Loucy (cell line): Measurements from ENCODE around the gene ASTL.

Source experiments
- H2AFZ ChIP-seq: fragments of 200-600 bp; sonication (generic); 2 replicates; pipeline ENCODE4 v1.6.0; 2016; ENCODE audit warnings: antibody characterized with exemption, mild to moderate bottlenecking, low read length, moderate library complexity
- H3F3A ChIP-seq: fragments of 200-600 bp; 2 replicates; pipeline ENCODE4 v1.6.0; 2016; ENCODE audit warnings: antibody characterized with exemption, low read depth, mild to moderate bottlenecking
- H3K27me3 ChIP-seq: fragments of 200-600 bp; sonication (generic); 2 replicates; pipeline ENCODE4 v1.6.1; 2014; ENCODE audit warnings: low read length, mild to moderate bottlenecking; ENCODE audit not compliant: insufficient read depth, poor library complexity, severe bottlenecking
- H3K36me3 ChIP-seq: fragments of 200-600 bp; sonication (generic); 2 replicates; pipeline ENCODE4 v1.6.1; 2016; ENCODE audit warnings: low read length; ENCODE audit not compliant: insufficient read depth
- H3K4me1 ChIP-seq: fragments of 200-600 bp; sonication (generic); 2 replicates; pipeline ENCODE4 v1.5.1; 2014; ENCODE audit warnings: low read length, mild to moderate bottlenecking; ENCODE audit not compliant: insufficient read depth, poor library complexity, severe bottlenecking
- H3K4me2 ChIP-seq: fragments of 200-600 bp; sonication (generic); 2 replicates; pipeline ENCODE4 v1.6.0; 2014; ENCODE audit warnings: antibody characterized with exemption, low read length, low read depth, mild to moderate bottlenecking; ENCODE audit not compliant: poor library complexity, severe bottlenecking
- H3K4me3 ChIP-seq: fragments of 200-600 bp; sonication (generic); 2 replicates; pipeline ENCODE4 v1.5.1; 2014; ENCODE audit warnings: low read length, mild to moderate bottlenecking, mixed read lengths; ENCODE audit not compliant: poor library complexity, severe bottlenecking
- H3K79me2 ChIP-seq: fragments of 200-600 bp; sonication (generic); 2 replicates; pipeline ENCODE4 v1.6.1; 2014; ENCODE audit warnings: low read length; ENCODE audit not compliant: insufficient read depth
- H3K9ac ChIP-seq: fragments of 200-600 bp; sonication (generic); 2 replicates; pipeline ENCODE4 v1.6.0; 2014; ENCODE audit warnings: mild to moderate bottlenecking, low read depth, low read length, moderate library complexity; ENCODE audit not compliant: poor library complexity, severe bottlenecking
- H3K9me2 ChIP-seq: fragments of 200-600 bp; sonication (generic); replicated peaks from 2 replicates; pipeline ENCODE4 v1.6.1; 2016; ENCODE audit warnings: low read depth, low read length, mixed read lengths
- H3K9me3 ChIP-seq: fragments of 200-600 bp; sonication (generic); 2 replicates; pipeline ENCODE4 v1.6.1; 2014; ENCODE audit warnings: mild to moderate bottlenecking, antibody characterized with exemption, low read length, low read depth; ENCODE audit not compliant: insufficient read depth
- H4K20me1 ChIP-seq: fragments of 200-600 bp; sonication (generic); 2 replicates; pipeline ENCODE4 v1.6.0; 2014; ENCODE audit warnings: antibody characterized with exemption, low read length, mild to moderate bottlenecking; ENCODE audit not compliant: insufficient read depth, poor library complexity, severe bottlenecking
- CTCF ChIP-seq: fragments of 200-600 bp; sonication (generic); conservative IDR thresholded peaks from 2 replicates; pipeline ENCODE4 v1.5.1; 2014; ENCODE audit warnings: mild to moderate bottlenecking, antibody characterized with exemption, low read length
- EZH2phosphoT487 ChIP-seq: fragments of 200-600 bp; IDR thresholded peaks from 2 replicates; pipeline ENCODE4 v1.6.1; 2018; ENCODE audit warnings: antibody characterized with exemption, mild to moderate bottlenecking, moderate library complexity, borderline replicate concordance

Gene ASTL

GRCh38 chr2:96138179-96139145 is at the start of gene ASTL:
Gene ASTL (minus strand): TSS chr2:96138502. CDS start chr2:96138436, 66 bp downstream.
- no peak within 1 kb of the TSS for H3K9ac ChIP-seq
- H3K36me3 ChIP-seq = no peaks in the 10 kb centered on the region
- H3K4me3 ChIP-seq = no peak within 1 kb of the TSS
- TF ChIP-seq CTCF (peak; percentile 71), EZH2phosphoT487 (no peak)
- no peak within 1 kb of the TSS for H3K4me2 ChIP-seq
- no peaks in the 10 kb centered on the region for H3K9me3 ChIP-seq
- H3K9me2 ChIP-seq = no peaks in the 10 kb centered on the region
- no peaks in the 10 kb centered on the region for H3F3A ChIP-seq
- H4K20me1 ChIP-seq = peaks cover 6% of the 10 kb centered on the region
- no peaks in the 10 kb centered on the region for H3K27me3 ChIP-seq
- H3K4me1 ChIP-seq = peaks cover 4% of the 10 kb centered on the region
- peaks cover 13% of the 10 kb centered on the region for H3K79me2 ChIP-seq
- H2AFZ ChIP-seq = no peak within 1 kb of the TSS

GRCh38 chr2:96186562-96186961 is 48.3 kb upstream of the ASTL start:
- Histone ChIP-seq H3K4me2 (no peak overlapping the region), H2AFZ (no peak overlapping the region), H4K20me1 (no peaks in the 10 kb centered on the region), H3K4me1 (no peaks in the 10 kb centered on the region), H3K36me3 (peaks cover 63% of the 10 kb centered on the region), H3K79me2 (no peaks in the 10 kb centered on the region), H3K9ac (no peak overlapping the region), H3K4me3 (no peak overlapping the region), H3F3A (peaks cover 5% of the 10 kb centered on the region; the same call in 1 of the 2 replicates), H3K9me3 (no peaks in the 10 kb centered on the region), H3K27me3 (no peaks in the 10 kb centered on the region), H3K9me2 (no peaks in the 10 kb centered on the region)
- TF ChIP-seq EZH2phosphoT487 (no peak), CTCF (no peak)

GRCh38 chr2:96185516-96185915 is 47.2 kb upstream of the ASTL start:
- Histone ChIP-seq H3F3A (peaks cover 5% of the 10 kb centered on the region; the same call in 1 of the 2 replicates), H4K20me1 (no peaks in the 10 kb centered on the region), H3K9ac (no peak overlapping the region), H3K79me2 (no peaks in the 10 kb centered on the region), H3K9me3 (no peaks in the 10 kb centered on the region), H2AFZ (no peak overlapping the region), H3K36me3 (peaks cover 53% of the 10 kb centered on the region), H3K4me3 (no peak overlapping the region), H3K27me3 (no peaks in the 10 kb centered on the region), H3K9me2 (no peaks in the 10 kb centered on the region), H3K4me1 (peaks cover 5% of the 10 kb centered on the region), H3K4me2 (no peak overlapping the region)
- TF ChIP-seq EZH2phosphoT487 (no peak), CTCF (no peak)
